Suppressor macrophage (primary cell): Measurements from ENCODE around the gene UNC5C.

Source experiments
- DNase-seq, 4 experiments: peaks; one replicate each; pipeline ENCODE4 v3.0.0-alpha.2; 2020 to 2022

The UNC5C gene

GRCh38 chr4:95388911-95389310 is 159.9 kb downstream of the UNC5C start:
- DNase-seq = no peak

DNA sequence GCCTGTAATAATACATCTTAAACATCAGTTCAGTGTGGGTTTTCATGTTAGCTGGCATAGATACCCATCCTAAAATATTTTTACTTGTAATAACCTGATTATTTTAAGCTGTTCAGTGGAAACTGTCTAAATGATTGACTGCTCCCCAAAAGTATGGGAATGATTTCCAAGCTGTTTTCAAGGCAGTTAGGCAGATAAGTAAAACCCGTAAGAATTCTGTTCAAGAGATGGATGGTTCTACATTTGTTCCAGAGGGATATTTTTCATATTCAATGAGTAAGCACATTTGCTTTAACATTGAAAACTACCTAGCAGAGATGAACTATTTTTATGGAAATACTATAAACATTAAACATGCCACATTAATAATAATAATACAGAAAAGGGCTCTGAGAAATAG is 161.1 kb downstream of the UNC5C start:
- DNase-seq = no peak

DNA sequence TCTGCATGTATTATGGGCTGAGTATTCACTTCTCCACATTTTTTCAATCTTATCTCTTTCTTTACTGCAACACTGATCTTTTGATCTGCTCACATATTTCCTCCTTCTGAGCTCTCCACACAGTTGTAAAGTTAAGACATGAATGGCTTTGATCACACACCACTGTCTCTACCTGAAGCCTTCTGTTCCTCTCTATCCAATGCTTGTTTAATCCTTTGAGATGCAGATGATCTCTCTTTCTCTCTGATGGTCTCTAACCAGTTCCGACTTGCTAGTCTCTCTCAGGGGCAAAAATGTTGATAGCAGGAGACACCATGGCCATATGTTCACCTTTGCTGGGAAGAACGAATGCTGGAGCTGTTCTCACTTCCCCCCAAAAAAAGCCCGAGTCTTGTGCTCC is 162.4 kb downstream of the UNC5C start:
- DNase-seq = no peak

- no peak for DNase-seq
Measured at GRCh38 chr4:95381843-95382580, 166.8 kb downstream of the UNC5C start.

DNA sequence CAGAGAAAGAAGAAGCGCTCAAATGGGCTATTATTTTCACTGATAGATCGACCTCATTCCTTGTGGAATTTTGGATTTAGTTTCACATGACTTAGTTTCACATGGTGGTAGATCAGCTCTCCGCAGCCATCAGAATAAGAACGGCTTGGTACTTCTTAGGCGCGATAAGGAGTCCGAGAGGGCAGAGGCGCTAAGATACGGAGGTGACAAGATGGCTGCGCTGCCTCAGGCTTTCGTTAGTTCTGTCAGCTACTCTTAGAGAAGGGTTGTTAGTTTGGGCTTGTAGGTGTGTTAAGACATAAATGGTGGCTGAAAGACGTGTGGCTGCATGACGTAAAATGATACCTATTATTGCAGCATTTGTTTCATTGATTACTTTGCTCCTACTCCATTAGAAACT is 169.1 kb downstream of the UNC5C start:
- DNase-seq = no peak

DNA sequence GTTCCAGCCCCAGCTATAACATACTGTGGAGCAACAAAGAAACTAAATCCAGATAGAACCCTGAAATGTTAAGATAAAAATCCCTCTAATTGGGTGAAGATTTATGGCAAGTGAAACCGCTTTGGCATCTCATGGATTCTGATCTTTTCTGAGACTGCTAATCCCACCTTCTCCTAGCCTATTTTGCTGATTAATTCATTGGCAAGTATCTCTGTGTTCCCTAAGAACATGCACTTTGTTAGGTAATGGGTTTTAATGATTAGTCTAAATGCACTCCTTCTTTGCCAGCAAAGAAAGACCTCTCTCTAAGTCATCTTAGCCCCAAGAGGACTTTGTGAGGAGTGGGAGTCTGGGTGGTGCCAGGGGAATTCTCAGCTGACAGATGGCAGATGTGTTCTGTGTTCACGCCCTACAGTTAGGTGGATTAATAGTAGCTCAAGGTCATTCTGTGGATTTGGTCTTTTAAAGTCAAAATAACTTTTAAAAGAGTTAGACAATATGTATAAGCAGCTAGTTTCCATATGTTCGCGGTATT is 171.3 kb downstream of the UNC5C start:
- no peak for DNase-seq

DNA sequence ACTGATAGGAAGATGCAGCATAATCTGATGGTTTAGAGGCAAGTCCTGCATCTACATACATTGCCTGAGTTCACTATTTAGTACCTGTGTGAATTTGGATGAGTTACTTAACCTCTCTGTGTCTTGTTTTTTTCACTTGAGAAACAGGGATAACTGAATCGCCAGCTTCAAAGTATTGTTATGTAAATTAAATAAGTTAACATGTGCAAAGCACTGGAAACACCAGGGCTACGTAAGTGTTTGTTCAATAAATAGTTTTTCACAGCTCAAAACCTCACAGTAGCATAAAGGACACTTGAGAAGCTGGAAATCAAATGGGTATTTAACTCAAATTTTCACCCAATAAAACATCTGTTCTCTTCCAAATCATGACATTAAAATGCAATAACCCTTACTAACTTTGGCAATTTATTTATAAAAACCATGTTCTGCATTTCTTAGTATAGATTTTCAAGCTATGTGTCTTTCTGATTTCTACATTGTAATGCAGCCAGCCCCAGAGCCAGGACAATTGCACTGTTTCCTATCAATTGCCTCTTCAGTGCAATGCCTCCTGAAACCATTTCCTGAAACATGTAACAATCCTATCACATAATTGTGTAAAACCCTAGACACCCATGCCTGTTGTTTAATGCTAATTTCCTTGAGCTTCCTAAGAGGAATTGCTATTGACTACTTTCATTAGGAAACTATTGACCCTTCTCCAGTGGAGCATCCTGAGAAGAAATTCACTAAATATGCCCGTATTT is 177.1 kb downstream of the UNC5C start:
- no peak for DNase-seq

- DNase-seq = no peak
Measured at GRCh38 chr4:95367824-95368223, 180.9 kb downstream of the UNC5C start.

- no peak for DNase-seq
Measured at GRCh38 chr4:95363966-95364365, 184.8 kb downstream of the UNC5C start.

DNA sequence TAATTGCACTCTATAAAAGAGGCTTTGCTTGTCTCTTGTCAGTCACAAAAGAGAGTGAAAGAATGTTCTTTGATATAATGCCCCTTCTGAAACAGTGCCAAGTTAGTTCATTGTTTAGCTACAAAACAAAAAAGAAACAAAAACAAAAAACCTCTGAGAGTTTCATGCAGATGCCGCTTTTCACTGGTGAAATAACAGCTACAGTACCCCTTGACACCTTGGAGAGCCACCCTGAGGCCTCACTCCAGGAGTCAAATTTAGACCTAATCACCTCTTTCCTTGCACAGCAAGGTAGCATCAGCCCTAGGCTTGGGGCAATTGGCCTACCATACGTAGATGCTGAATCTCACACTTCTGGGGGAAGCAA is 185.2 kb downstream of the UNC5C start:
- DNase-seq = no peak

DNA sequence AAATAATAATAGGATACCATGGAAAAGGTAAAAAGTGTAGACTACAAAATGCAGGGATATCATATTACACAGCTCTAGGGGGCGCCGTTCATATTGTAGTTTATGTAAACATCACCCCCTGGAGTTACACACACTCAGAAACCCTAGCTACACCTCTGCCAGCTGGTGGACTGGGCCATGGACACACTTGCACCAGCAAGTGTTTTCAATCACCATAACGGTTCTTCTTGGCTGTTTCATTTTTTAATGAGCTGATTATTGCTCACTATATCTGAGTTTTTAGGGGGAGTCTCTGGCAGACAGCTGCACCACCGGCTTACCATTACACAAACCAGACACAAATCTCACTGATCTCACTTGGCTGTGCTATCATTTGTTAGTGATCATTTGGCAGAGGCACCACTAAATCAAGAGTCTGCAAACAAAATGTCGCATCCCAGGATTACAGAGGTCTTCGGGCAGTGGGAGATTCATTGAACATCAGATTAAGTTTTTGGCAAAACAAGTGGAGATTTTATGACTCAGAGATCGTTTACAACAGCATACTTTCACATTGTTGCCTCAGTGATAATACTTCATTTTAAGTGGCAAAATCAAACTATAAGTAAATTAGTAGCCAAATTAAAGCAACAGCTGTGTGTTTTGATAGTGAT is 185.7 kb downstream of the UNC5C start:
- DNase-seq = peak in 1 of 4 experiments; percentile 8

DNA sequence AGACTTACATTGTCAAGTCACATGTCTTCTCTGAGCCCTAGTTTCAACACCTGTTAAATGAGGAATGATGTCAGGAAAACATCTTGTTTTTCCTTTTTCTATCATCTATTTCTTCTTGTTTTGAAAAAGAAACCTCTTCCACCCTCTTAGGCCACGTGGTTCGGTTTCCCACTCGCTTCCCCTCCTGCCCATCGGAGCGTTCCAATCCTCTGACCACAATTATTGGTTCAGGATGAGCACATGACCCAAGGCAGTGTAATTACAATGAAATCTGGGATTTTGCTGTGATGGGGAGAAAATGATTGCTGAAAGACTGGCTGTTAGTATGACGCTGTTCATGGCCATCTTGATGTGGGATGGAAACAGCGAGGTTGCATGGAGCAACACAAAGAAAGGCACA is 186.7 kb downstream of the UNC5C start:
- no peak for DNase-seq

DNA sequence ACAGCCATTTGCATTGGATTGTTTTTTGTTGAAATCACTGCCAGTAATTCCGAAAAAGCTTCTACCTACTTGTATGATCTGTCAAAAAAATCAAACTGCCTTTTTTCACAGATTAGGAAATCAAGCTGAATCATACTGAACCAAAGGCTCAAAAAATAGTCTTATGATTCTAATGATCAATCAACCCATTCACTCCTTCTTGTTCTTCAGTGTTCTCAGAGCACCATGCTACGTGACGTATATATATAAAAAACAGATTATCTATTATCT is 187.1 kb downstream of the UNC5C start:
- DNase-seq = no peak

GRCh38 chr4:95360906-95361695 is 187.7 kb downstream of the UNC5C start:
- no peak for DNase-seq

DNA sequence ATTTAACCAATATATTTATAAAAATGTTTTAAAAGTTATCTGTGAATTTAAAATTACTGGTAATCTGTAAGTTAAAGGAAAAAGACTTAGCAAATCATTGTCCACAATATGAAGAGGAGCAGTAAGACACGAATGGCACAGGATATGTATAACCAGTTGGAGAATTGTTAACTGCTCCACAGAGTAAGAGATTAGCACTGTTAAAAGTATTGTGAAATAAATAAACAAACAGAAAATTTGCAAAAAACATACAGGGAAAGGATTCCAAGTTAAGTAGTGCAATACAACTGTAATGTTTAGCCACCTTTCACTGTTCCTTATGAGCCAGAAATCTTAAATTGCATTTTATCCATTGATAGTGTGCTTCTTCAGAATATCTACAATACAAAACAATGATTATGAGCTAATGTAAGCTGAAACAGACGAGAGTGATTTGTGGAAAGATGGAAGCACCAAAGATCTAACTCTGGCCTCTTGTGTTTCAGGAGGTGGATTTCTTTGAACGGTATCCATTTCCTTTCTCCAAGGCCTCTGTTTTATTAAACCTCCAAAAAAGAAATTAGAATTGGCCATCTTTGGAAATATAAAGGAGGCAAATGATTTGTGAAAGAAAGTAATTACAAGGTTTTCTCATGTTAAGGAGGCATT is 188.4 kb downstream of the UNC5C start:
- DNase-seq = no peak

DNA sequence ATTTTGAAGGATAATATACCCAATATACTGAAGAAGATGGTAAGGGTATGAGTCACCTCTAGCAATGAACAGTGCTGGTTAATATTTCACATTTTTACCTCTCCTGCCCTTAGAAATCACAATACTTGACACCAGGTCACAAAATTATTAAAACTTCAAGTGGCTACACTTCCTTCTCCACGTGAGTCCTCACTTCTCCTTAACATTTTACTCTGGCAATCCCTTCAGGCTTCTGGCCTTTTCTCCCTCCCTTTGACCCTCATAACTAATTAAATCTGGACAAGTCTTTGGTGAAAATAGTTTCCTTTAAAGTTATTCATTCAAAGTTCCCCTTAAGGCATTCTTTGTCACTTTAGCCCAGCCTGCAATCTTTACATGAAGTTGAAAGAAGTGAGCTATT is 190.4 kb downstream of the UNC5C start:
- DNase-seq = no peak

- no peak for DNase-seq
Measured at GRCh38 chr4:95355021-95355420, 193.8 kb downstream of the UNC5C start.

DNA sequence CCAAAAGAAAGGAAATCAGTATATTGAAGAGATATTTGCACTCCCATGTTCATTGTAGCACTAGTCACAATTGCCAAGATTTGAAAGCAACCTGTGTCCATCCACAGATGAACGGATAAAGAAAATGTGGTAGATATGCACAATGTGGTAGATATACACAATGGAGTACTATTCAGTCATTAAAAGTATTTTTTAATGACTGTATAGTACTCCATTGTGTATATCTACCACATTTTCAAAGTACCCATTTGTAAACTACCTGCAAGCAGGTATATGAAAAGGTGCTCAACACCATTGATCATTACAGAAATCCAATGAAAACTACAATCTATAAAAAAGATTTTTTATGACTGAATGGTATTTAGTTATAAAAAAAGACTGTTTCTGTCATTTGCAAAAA is 200.4 kb downstream of the UNC5C start:
- no peak for DNase-seq

- DNase-seq = no peak
Measured at GRCh38 chr4:95343235-95343634, 205.5 kb downstream of the UNC5C start.

- no peak for DNase-seq
Measured at GRCh38 chr4:95340191-95340590, 208.6 kb downstream of the UNC5C start.

- DNase-seq = no peak
Measured at GRCh38 chr4:95325665-95326064, 223.1 kb downstream of the UNC5C start.

GRCh38 chr4:95319169-95319568 is 229.6 kb downstream of the UNC5C start:
- no peak for DNase-seq

GRCh38 chr4:95318483-95318882 is 230.3 kb downstream of the UNC5C start:
- no peak for DNase-seq
